SKM-1 (cell line): ENCODE data around the gene HSDL1.

Experiments
- DNase-seq: peaks from one replicate; lab custom pipeline; 2025; ENCODE audit not compliant: unreplicated experiment; lab: John Stamatoyannopoulos, UW

The HSDL1 gene

GRCh38 chr16:84109598-84110335 lies 35.2 kb downstream of the HSDL1 start:
- no peak for DNase-seq

- no peak for DNase-seq
These were observed 37.1 kb downstream of the HSDL1 start for GRCh38 chr16:84107921-84108320.

GRCh38 chr16:84105948-84106740 lies 38.8 kb downstream of the HSDL1 start:
- DNase-seq: no peak

- no peak for DNase-seq
These were observed 39.6 kb downstream of the HSDL1 start for GRCh38 chr16:84105301-84105815.

- DNase-seq: no peak
These were observed 40.7 kb downstream of the HSDL1 start for GRCh38 chr16:84104231-84104630.

GRCh38 chr16:84103678-84104077 lies 41.3 kb downstream of the HSDL1 start:
- no peak for DNase-seq

- DNase-seq: no peak
These were observed 46.0 kb downstream of the HSDL1 start for GRCh38 chr16:84098939-84099338.

- no peak for DNase-seq
These were observed 48.5 kb downstream of the HSDL1 start for GRCh38 chr16:84096447-84097005.

GRCh38 chr16:84095466-84095865 lies 49.5 kb downstream of the HSDL1 start:
- DNase-seq: no peak

- no peak for DNase-seq
These were observed 51.1 kb downstream of the HSDL1 start for GRCh38 chr16:84093879-84094270.

- DNase-seq: no peak
These were observed 51.7 kb downstream of the HSDL1 start for GRCh38 chr16:84093120-84093878.

- DNase-seq: no peak
These were observed 53.5 kb downstream of the HSDL1 start for GRCh38 chr16:84091460-84091859.

GRCh38 chr16:84090211-84090610 lies 54.8 kb downstream of the HSDL1 start:
- no peak for DNase-seq

GRCh38 chr16:84088695-84089395 lies 56.1 kb downstream of the HSDL1 start:
- DNase-seq: no peak

- DNase-seq: no peak
These were observed 57.4 kb downstream of the HSDL1 start for GRCh38 chr16:84087466-84088151.

GRCh38 chr16:84087001-84087400 lies 58.0 kb downstream of the HSDL1 start:
- no peak for DNase-seq

- no peak for DNase-seq
These were observed 58.6 kb downstream of the HSDL1 start for GRCh38 chr16:84086341-84086740.

- peak; percentile 72 for DNase-seq
These were observed 59.2 kb downstream of the HSDL1 start for GRCh38 chr16:84085773-84086172.

- DNase-seq: no peak
These were observed 59.7 kb downstream of the HSDL1 start for GRCh38 chr16:84085271-84085667.
